ENCODE measurements around the gene MYCL.
"Not testable (repeated sequence)": the region's sequence is repeated elsewhere in the genome, so short reads cannot be mapped to it uniquely, and the experiment has no call there.

The MYCL gene

GRCh38 chr1:39917825-39918224, 16.1 kb upstream of the MYCL start:
- no peak for DNase-seq

- DNase-seq: no peak
Observed at GRCh38 chr1:39915499-39916129, 13.9 kb upstream of the MYCL start.

DNA sequence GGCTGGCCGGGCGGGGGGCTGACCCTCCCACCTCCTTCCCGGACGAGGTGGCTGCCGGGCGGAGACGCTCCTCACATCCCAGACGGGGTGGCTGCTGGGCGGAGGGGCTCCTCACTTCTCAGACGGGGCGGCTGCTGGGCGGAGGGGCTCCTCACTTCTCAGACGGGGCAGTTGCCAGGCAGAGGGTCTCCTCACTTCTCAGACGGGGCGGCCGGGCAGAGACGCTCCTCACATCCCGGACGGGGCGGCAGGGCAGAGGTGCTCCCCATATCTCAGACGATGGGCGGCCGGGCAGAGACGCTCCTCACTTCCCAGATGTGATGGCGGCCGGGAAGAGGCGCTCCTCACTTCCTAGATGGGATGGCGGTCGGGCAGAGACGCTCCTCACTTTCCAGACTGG, 11.4 kb upstream of the MYCL start:
- DNase-seq: not testable (repeated sequence)

DNA sequence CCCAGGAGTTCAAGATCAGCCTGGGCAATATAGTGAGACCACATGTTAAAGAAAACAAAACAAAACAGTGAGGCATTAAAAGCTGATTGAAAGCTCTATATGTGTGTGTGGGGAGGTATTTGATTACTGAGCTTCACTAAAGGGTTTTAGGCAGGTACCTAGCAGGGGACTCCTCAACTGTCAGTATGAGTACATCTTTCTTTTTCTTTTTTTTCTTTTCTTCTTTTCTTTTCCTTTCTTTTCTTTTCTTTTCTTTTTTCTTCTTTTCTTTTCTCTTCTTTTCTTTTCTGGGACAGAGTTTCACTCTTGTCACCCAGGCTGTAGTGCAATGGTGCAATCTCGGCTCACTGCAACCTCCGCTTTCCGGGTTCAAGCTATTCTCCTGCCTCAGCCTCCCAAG, 8.5 kb upstream of the MYCL start:
- DNase-seq: no peak

DNA sequence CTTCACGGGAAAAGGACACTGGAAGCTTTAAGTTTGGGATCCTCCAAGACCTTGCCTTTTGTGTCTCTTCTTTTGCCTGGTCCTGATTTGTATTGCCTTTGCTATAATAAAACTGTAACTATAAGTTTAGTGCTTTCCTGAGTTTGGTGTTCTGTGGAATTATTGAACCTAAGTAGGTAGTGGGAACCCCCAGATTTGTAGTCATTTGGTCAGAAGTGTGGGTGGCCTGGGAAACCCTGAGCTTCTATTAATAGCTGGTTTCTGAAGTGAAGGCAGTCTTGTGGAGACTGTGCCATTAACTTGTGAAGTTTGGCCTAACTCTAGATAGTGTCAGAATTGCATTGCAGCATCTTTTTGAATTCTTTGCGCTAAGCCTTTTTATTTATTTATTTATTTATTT, 6.8 kb upstream of the MYCL start:
- DNase-seq: no peak

DNA sequence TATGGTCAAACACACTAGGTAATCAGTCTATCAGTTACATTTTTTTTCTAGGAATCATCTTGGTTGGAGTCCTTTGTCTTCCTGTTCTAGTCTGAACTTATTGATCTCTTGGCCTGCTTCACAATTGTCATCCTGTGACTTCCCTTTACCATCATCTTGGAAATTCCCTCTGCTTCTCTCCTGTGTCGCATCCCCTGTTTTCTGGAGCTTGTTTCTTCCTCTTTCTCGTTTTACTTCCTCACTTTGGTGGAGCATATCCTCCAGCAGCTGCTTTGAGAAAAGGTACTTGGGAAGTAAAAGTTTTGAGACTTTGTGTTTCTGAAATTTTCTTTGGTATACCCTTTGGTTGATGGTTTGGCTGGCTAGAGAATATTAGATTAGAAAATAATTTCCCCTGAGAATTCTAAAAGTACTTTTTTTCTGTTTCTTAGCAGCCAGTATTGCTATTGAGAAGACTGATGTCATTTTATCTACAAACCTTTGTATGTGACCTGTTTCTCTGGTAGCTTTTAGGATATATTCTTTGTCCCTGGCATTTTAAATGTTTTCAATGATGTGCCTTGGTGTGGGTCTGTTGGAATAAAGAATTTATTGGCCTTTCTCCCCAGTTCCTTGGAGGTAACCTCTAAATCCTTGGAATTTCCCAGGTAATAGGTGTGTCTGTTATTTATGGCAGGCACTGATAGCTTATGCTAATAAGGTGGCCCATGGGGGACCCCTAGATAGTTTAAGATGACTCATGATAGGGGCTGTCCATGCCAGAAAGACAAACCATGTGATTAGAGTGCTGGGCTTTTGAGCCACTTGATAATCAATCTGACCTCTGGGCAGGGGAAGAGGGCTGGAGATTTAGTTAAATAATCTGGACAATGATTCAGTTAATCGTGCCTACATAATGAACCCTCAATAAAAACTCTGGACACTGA, 6.1 kb upstream of the MYCL start:
- no peak for DNase-seq

DNA sequence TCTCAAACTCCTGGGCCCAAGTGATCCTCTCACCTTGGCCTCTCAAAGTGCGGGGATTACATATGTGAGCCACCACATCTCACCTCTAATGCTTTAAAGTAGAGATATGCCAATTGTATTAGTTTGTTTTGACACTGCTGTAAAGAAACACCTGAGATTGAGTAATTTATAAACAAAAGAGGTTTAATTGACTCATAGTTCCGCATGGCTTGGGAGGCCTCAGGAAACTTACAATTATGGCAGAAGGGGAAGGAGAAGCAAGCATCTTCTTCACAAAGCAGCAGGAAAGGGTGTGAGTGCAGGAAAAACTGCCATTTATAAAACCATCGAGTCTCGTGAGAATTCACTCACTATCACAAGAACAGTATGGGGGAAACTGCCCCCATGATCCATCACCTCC, 3.5 kb upstream of the MYCL start:
- no peak for DNase-seq

GRCh38 chr1:39902460-39902807, 717 bp upstream of the MYCL start:
- DNase-seq: no peak

GRCh38 chr1:39901464-39901713, 328 bp downstream of the MYCL start:
- DNase-seq: peak; percentile 18

- DNase-seq: no peak
Observed at GRCh38 chr1:39900662-39901463, 854 bp downstream of the MYCL start.

GRCh38 chr1:39899611-39900538, 1.8 kb downstream of the MYCL start:
- no peak for DNase-seq

GRCh38 chr1:39898648-39899603, 2.8 kb downstream of the MYCL start:
- no peak for DNase-seq

GRCh38 chr1:39898191-39898590, 3.5 kb downstream of the MYCL start:
- no peak for DNase-seq

- DNase-seq: no peak
Observed at GRCh38 chr1:39896909-39897685, 4.6 kb downstream of the MYCL start.

DNA sequence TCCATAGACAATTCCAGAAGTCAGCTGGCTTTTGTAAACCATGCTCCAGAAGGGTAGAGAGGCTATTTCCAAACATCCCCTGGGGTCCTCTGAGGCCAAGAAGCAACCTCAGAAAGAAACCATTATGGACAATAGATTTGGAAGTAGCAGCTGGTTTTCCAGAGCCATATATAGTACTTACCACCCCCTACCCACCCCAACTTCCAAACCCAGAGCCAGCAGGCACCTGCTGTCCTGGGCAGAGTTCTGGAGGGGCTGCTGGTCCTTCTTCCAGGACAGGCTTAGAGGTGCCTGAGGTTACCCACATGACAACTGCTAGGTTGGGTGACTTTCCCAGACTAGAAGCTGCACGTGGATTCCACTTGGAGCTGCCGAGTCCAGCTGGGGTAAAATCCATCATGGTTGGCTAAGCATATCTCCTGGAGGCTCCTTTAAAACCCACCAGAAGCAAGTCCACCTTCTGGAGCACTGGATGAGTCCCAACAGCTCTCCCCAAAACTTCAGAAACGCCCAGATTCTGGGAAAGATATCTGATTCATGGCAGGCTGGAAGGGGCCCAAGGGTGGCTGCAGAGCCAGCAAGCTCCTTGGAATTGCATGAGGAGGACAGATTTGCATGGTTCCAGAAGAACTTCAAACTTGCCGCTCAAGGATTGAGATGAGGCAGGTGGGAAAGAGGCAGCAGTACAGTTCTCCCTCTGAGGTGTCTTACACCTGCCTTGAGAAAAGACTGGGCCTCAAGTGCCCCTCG, 5.8 kb downstream of the MYCL start:
- no peak for DNase-seq

- no peak for DNase-seq
Observed at GRCh38 chr1:39894884-39895495, 6.7 kb downstream of the MYCL start.

DNA sequence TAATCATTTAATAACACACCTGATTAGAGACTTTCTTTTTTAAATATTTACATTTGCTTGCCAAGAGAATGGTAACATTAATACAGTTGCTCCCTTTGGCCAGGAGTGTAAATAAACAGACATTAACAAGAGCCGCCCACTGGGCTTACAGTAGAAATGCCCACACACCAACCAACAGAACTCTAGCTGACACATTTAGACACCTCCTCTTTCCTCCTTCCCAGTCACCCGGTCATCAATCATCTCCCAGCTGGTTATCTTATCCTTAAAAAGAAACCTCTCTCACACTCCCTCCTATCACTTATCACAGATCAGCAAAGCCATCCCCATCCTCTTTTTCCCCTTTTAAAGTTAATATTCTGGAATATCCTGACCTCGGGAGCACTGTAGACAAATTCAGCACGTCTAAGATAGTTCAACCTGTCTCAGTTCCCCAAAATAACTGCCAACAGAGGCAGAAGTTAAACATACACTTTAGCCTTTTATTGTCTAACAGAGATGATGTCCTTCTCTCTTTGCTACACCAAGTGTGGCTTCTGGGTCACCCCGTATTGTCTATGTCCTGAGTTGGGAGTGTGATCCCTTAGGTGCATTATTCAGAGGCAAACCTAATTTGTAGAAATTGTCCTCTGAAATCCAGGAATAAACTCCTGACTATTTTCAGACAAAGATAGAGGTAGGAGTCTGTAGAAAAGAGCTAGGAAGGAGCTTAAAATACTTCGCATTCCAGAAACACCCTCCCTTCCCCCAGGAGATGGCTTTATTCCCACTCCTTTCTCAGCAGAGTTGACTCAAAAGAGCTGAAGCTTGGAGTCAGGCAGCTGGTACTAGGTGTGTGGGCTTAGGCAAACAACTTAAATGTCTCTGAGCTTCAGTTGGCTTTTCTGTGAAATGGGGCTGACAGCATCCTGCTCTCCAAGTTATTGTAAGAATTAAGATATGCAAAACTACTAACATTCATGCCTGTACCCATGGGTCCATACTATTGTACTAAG, 8.8 kb downstream of the MYCL start:
- DNase-seq: no peak

GRCh38 chr1:39890880-39891279, 10.8 kb downstream of the MYCL start:
- DNase-seq: no peak
